A673 (cell line): Measurements from ENCODE around the gene GOLGA8J. TPM values are rescaled to one million over a fixed set of nuclear protein-coding genes. Genes with fewer than 3 reads are reported as not detected.

Source experiments
- BruUV-seq: library from RNA; stranded (reverse); fragments of 400-500 nt; replicated peaks from 2 replicates; lab custom pipeline; 2021; lab: Mats Ljungman, UMichigan
- CTCF ChIA-PET: fragments of 300-600 bp; sonication (Branson Sonifier 250); formaldehyde crosslinking; loops from one replicate; lab custom pipeline; 2022; ENCODE audit warnings: antibody characterized with exemption; lab: Charles Lee
- POLR2A ChIA-PET: fragments of 300-600 bp; sonication (Branson Sonifier 250); formaldehyde crosslinking; loops from one replicate; lab custom pipeline; 2022; ENCODE audit warnings: antibody characterized with exemption; ENCODE audit not compliant: low non-redundant PET; lab: Charles Lee
- DNase-seq: peaks from one replicate; pipeline ENCODE4 v3.0.0-alpha.2; 2015; ENCODE audit warnings: low spot score
- H3K27ac ChIP-seq: fragments of 200-600 bp; sonication (generic); 2 replicates; pipeline ENCODE4 v1.5.1; 2016; ENCODE audit warnings: mixed run types, low read depth, mild to moderate bottlenecking, mixed read lengths, antibody characterized with exemption, low read length; ENCODE audit not compliant: poor library complexity, severe bottlenecking
- H3K27me3 ChIP-seq: fragments of 200-600 bp; sonication (generic); replicated peaks from 2 replicates; pipeline ENCODE4 v1.6.1; 2017; ENCODE audit warnings: mixed run types, low read depth, mild to moderate bottlenecking, mixed read lengths, antibody characterized with exemption, low read length; ENCODE audit not compliant: insufficient read depth, poor library complexity
- H3K36me3 ChIP-seq: fragments of 200-600 bp; sonication (generic); 2 replicates; pipeline ENCODE4 v1.6.1; 2016; ENCODE audit warnings: mixed run types, mild to moderate bottlenecking, mixed read lengths, antibody characterized with exemption, low read length; ENCODE audit not compliant: insufficient read depth, poor library complexity, severe bottlenecking
- H3K4me1 ChIP-seq: fragments of 200-600 bp; sonication (generic); 2 replicates; pipeline ENCODE4 v1.6.1; 2017; ENCODE audit warnings: mixed run types, mild to moderate bottlenecking, mixed read lengths, antibody characterized with exemption, low read length; ENCODE audit not compliant: insufficient read depth, poor library complexity, severe bottlenecking
- H3K4me3 ChIP-seq: fragments of 200-600 bp; sonication (generic); 2 replicates; pipeline ENCODE4 v1.5.1; 2016; ENCODE audit warnings: low read depth, mixed run types, mild to moderate bottlenecking, mixed read lengths, low read length; ENCODE audit not compliant: poor library complexity, severe bottlenecking
- H3K9me3 ChIP-seq: fragments of 200-600 bp; sonication (generic); 2 replicates; pipeline ENCODE4 v1.6.1; 2016; ENCODE audit warnings: mixed run types, low read depth, mild to moderate bottlenecking, mixed read lengths, antibody characterized with exemption, low read length; ENCODE audit not compliant: poor library complexity, severe bottlenecking
- CTCF ChIP-seq: fragments of 300-800, 200-600 bp; sonication (generic); conservative IDR thresholded peaks from 2 replicates; pipeline ENCODE4 v1.5.1; 2017; ENCODE audit warnings: low read depth, mild to moderate bottlenecking, antibody characterized with exemption, low read length, moderate library complexity, mixed read lengths
- EZH2 ChIP-seq: fragments of 200-600 bp; sonication (generic); IDR thresholded peaks from 2 replicates; pipeline ENCODE4 v1.6.1; 2017; ENCODE audit warnings: borderline replicate concordance, low read depth, mild to moderate bottlenecking, mixed read lengths, antibody characterized with exemption, low read length; ENCODE audit not compliant: poor library complexity, severe bottlenecking
- intact Hi-C: fragments of 100-400 bp; cut with micrococcal nuclease; formaldehyde crosslinking; loops from one replicate; pipeline ENCODE4 v1.10.0; 2022; ENCODE audit not compliant: unreplicated experiment
- total RNA-seq: library from RNA; stranded (reverse); gene quantifications from 2 replicates; pipeline ENCODE4 v1.2.3, GENCODE V29; 2021

GOLGA8J gene
- total RNA-seq, 1 experiment from 2014 or later: not detected

GRCh38 chr15:30036036-30036703 lies 46.6 kb upstream of the GOLGA8J start:
- H3K9me3 ChIP-seq: no peaks in the 10 kb centered on the region
- POLR2A ChIA-PET: no interaction called here
- no peaks in the 10 kb centered on the region for H3K36me3 ChIP-seq
- H3K27me3 ChIP-seq: no peaks in the 10 kb centered on the region
- no peak for DNase-seq
- CTCF ChIA-PET: no interaction called here
- no peak overlapping the region for H3K4me3 ChIP-seq
- H3K4me1 ChIP-seq: no peaks in the 10 kb centered on the region
- TF ChIP-seq CTCF (no peak), EZH2 (no peak)
- no peak overlapping the region for H3K27ac ChIP-seq
- no TSS peak for BruUV-seq
- intact Hi-C loops: no loop called here

- no peak overlapping the region for H3K4me3 ChIP-seq
- no peak for TF ChIP-seq EZH2
- TF ChIP-seq CTCF: no peak
- no TSS peak for BruUV-seq
- no peak overlapping the region for H3K27ac ChIP-seq
- intact Hi-C loops: no loop called here
- H3K9me3 ChIP-seq: no peaks in the 10 kb centered on the region
- H3K4me1 ChIP-seq: no peaks in the 10 kb centered on the region
- ChIA-PET POLR2A (no interaction called here), CTCF (no interaction called here)
- no peaks in the 10 kb centered on the region for H3K27me3 ChIP-seq
- no peaks in the 10 kb centered on the region for H3K36me3 ChIP-seq
- peak; percentile 38 for DNase-seq
Observed at GRCh38 chr15:30038667-30039523, 43.9 kb upstream of the GOLGA8J start.

GRCh38 chr15:30041868-30042267 lies 40.9 kb upstream of the GOLGA8J start:
- DNase-seq: no peak
- Histone ChIP-seq H3K36me3 (no peaks in the 10 kb centered on the region), H3K9me3 (no peaks in the 10 kb centered on the region), H3K4me1 (no peaks in the 10 kb centered on the region), H3K27me3 (no peaks in the 10 kb centered on the region), H3K4me3 (no peak overlapping the region), H3K27ac (no peak overlapping the region)
- BruUV-seq: no TSS peak
- ChIA-PET POLR2A (no interaction called here), CTCF (no interaction called here)
- TF ChIP-seq CTCF: no peak
- TF ChIP-seq EZH2: no peak
- intact Hi-C loops: no loop called here
